Measurements from ENCODE around the gene CDK15. TPM values are rescaled to one million over a fixed set of nuclear protein-coding genes. Genes with fewer than 3 reads are reported as not detected.

The CDK15 gene
- total RNA-seq, 1 donor from 2014 or later: not detected

DNA sequence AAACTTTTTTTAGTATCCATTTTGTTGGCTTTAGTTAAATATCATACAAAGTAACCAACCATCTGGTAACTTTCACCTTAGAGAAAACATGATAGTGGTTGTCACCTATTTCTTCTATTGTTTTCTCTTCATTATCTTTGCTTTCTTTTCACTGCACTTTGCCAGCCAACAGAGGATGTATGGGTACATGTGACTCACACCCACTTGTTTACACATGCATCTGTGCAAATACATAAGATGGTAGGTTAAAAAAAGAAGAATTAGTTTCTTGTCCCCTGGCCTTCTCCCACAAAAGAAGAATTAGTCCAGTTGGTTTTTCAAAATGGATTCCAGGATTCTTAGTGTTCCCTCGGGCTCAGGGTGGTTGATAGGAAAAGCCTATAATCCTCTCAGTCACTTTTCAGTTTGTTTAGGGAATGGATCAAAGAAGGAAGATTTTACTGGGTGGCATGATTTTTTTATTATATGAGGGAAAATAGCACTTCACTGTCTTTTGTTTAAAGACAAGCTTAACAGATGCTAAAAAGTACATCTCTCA lies 46.6 kb downstream of the CDK15 start:
- TF ChIP-seq, protein P1, sequence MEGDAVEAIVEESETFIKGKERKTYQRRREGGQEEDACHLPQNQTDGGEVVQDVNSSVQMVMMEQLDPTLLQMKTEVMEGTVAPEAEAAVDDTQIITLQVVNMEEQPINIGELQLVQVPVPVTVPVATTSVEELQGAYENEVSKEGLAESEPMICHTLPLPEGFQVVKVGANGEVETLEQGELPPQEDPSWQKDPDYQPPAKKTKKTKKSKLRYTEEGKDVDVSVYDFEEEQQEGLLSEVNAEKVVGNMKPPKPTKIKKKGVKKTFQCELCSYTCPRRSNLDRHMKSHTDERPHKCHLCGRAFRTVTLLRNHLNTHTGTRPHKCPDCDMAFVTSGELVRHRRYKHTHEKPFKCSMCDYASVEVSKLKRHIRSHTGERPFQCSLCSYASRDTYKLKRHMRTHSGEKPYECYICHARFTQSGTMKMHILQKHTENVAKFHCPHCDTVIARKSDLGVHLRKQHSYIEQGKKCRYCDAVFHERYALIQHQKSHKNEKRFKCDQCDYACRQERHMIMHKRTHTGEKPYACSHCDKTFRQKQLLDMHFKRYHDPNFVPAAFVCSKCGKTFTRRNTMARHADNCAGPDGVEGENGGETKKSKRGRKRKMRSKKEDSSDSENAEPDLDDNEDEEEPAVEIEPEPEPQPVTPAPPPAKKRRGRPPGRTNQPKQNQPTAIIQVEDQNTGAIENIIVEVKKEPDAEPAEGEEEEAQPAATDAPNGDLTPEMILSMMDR (IDR thresholded peaks at IDR 0.05; ENCODE audit: unreplicated experiment): no peak
- no peak overlapping the region for H3K27ac Mint-ChIP-seq (ENCODE audit: unreplicated experiment)
- no peaks in the 10 kb centered on the region for H3K27me3 Mint-ChIP-seq (ENCODE audit: unreplicated experiment)
- DNase-seq (ENCODE audit: low spot score): no peak
- no peaks in the 10 kb centered on the region for H3K36me3 Mint-ChIP-seq (ENCODE audit: low read depth, unreplicated experiment)
- H3K4me1 Mint-ChIP-seq (ENCODE audit: unreplicated experiment): no peaks in the 10 kb centered on the region
- no peak overlapping the region for H3K4me3 Mint-ChIP-seq (ENCODE audit: unreplicated experiment)
- no peaks in the 10 kb centered on the region for H3K9me3 Mint-ChIP-seq (ENCODE audit: unreplicated experiment)

DNA sequence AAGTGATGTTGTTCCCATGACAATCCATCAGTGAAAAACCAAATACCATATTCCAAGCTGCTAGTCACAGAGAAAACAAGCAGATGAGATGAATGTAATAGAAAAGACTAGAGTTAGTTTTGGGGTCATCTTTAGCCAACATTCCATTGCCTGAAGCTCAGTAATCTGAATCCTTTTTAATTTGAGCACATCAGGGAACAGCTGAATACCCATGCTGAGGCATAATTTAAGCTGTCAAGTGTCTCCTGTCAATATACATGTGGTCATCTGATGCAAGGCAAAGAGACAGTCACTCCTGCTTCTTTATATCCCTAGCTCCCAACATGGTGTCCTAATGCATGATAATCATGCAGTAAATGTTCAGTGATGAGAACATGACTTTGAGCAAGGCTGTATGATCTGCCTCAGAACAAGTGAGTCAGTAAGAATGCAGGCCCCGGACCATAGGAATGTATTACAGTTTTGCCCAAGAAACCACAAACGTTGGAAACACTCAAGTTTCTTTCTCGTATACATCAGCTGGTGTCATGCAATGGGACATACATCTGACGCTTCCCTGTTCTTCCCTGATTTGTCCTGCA lies 48.0 kb downstream of the CDK15 start:
- Mint-ChIP-seq H3K36me3 (ENCODE audit: low read depth, unreplicated experiment) (no peaks in the 10 kb centered on the region), H3K9me3 (ENCODE audit: unreplicated experiment) (no peaks in the 10 kb centered on the region), H3K4me1 (ENCODE audit: unreplicated experiment) (peaks cover 9% of the 10 kb centered on the region), H3K4me3 (ENCODE audit: unreplicated experiment) (no peak overlapping the region), H3K27ac (ENCODE audit: unreplicated experiment) (no peak overlapping the region), H3K27me3 (ENCODE audit: unreplicated experiment) (no peaks in the 10 kb centered on the region)
- DNase-seq (ENCODE audit: low spot score): no peak
- TF ChIP-seq, protein P1 (IDR thresholded peaks at IDR 0.05; ENCODE audit: unreplicated experiment): no peak

GRCh38 chr2:201854841-201855240 lies 48.5 kb downstream of the CDK15 start:
- H3K27ac Mint-ChIP-seq (ENCODE audit: unreplicated experiment): no peak overlapping the region
- no peaks in the 10 kb centered on the region for H3K27me3 Mint-ChIP-seq (ENCODE audit: unreplicated experiment)
- peaks cover 10% of the 10 kb centered on the region for H3K4me1 Mint-ChIP-seq (ENCODE audit: unreplicated experiment)
- H3K36me3 Mint-ChIP-seq (ENCODE audit: low read depth, unreplicated experiment): no peaks in the 10 kb centered on the region
- DNase-seq (ENCODE audit: low spot score): no peak
- TF ChIP-seq, protein P1 (IDR thresholded peaks at IDR 0.05; ENCODE audit: unreplicated experiment): no peak
- H3K4me3 Mint-ChIP-seq (ENCODE audit: unreplicated experiment): no peak overlapping the region
- no peaks in the 10 kb centered on the region for H3K9me3 Mint-ChIP-seq (ENCODE audit: unreplicated experiment)

DNA sequence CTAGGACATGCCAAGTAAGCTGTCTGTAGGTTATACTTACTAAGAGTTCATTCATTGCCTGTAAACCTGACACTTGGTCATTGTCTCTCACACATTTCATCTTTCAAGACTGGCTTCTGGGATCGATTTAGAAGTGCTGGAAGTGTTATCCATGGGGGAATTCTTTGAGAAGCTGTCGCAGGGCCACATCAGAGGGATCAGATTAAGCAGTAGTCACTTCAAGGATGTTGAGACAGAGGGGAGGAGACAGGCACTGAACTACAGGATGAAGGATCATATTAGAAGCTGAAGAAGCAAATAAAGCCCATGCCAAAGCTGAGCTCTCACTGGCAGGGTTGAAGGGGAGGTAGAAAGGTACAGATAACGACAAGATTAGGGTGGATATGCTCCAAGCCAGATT lies 49.0 kb downstream of the CDK15 start:
- TF ChIP-seq, protein P1 (IDR thresholded peaks at IDR 0.05; ENCODE audit: unreplicated experiment): no peak
- H3K4me1 Mint-ChIP-seq (ENCODE audit: unreplicated experiment): peaks cover 10% of the 10 kb centered on the region
- H3K9me3 Mint-ChIP-seq (ENCODE audit: unreplicated experiment): no peaks in the 10 kb centered on the region
- no peaks in the 10 kb centered on the region for H3K27me3 Mint-ChIP-seq (ENCODE audit: unreplicated experiment)
- H3K27ac Mint-ChIP-seq (ENCODE audit: unreplicated experiment): no peak overlapping the region
- DNase-seq (ENCODE audit: low spot score): no peak
- no peaks in the 10 kb centered on the region for H3K36me3 Mint-ChIP-seq (ENCODE audit: low read depth, unreplicated experiment)
- no peak overlapping the region for H3K4me3 Mint-ChIP-seq (ENCODE audit: unreplicated experiment)

GRCh38 chr2:201857326-201857725 lies 51.0 kb downstream of the CDK15 start:
- no peaks in the 10 kb centered on the region for H3K27me3 Mint-ChIP-seq (ENCODE audit: unreplicated experiment)
- H3K4me1 Mint-ChIP-seq (ENCODE audit: unreplicated experiment): peaks cover 17% of the 10 kb centered on the region
- TF ChIP-seq, protein P1 (IDR thresholded peaks at IDR 0.05; ENCODE audit: unreplicated experiment): no peak

More at GRCh38 chr2:201857326-201857725, 51.0 kb downstream of the CDK15 start:
- no peaks in the 10 kb centered on the region for H3K9me3 Mint-ChIP-seq (ENCODE audit: unreplicated experiment)
- no peak overlapping the region for H3K27ac Mint-ChIP-seq (ENCODE audit: unreplicated experiment)
- peak overlapping the region; percentile 42 for H3K4me3 Mint-ChIP-seq (ENCODE audit: unreplicated experiment)
- H3K36me3 Mint-ChIP-seq (ENCODE audit: low read depth, unreplicated experiment): no peaks in the 10 kb centered on the region
- DNase-seq (ENCODE audit: low spot score): no peak
